ENCODE measurements around the gene LMF1. TPM values are rescaled to one million over a fixed set of nuclear protein-coding genes. Genes with fewer than 3 reads are reported as not detected.

Gene LMF1
- polyA plus RNA-seq, 1 donor from 2014 or later = 16.2 TPM

DNA sequence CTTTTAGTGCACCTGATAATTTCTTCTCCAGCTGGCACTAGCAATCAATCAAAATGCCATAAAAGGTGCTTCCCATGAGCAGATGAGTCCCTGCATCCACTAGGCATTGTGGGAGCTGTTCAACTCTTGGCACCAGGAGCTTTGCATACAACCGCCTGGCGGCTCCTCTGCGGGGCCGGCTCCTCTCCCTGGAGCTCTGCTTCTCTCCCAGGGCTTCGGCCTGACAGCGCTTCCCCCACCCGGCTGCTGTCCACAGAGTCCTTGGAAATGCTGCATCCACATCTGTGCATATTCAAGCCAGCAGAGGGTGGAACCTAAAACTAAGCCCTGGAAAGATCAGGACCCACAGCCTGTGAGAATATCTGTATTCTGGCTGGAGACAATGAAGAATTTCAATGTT lies 62.9 kb downstream of the LMF1 start:
- no peak overlapping the region for H3K4me2 ChIP-seq (ENCODE audit: low read length)
- no peaks in the 10 kb centered on the region for H3K9me3 ChIP-seq (ENCODE audit: low read length)
- H3K27ac ChIP-seq (ENCODE audit: low read length) = peak overlapping the region; percentile 75
- no peak overlapping the region for H2AFZ ChIP-seq (ENCODE audit: low read depth, low read length)
- H3F3A ChIP-seq (ENCODE audit: insufficient read depth, low read length, poor library complexity, severe bottlenecking) = no peaks in the 10 kb centered on the region
- peak; percentile 17 for TF ChIP-seq SMC3 (conservative IDR thresholded peaks at IDR 0.05; ENCODE audit: poor library complexity)
- TF ChIP-seq, protein P1, sequence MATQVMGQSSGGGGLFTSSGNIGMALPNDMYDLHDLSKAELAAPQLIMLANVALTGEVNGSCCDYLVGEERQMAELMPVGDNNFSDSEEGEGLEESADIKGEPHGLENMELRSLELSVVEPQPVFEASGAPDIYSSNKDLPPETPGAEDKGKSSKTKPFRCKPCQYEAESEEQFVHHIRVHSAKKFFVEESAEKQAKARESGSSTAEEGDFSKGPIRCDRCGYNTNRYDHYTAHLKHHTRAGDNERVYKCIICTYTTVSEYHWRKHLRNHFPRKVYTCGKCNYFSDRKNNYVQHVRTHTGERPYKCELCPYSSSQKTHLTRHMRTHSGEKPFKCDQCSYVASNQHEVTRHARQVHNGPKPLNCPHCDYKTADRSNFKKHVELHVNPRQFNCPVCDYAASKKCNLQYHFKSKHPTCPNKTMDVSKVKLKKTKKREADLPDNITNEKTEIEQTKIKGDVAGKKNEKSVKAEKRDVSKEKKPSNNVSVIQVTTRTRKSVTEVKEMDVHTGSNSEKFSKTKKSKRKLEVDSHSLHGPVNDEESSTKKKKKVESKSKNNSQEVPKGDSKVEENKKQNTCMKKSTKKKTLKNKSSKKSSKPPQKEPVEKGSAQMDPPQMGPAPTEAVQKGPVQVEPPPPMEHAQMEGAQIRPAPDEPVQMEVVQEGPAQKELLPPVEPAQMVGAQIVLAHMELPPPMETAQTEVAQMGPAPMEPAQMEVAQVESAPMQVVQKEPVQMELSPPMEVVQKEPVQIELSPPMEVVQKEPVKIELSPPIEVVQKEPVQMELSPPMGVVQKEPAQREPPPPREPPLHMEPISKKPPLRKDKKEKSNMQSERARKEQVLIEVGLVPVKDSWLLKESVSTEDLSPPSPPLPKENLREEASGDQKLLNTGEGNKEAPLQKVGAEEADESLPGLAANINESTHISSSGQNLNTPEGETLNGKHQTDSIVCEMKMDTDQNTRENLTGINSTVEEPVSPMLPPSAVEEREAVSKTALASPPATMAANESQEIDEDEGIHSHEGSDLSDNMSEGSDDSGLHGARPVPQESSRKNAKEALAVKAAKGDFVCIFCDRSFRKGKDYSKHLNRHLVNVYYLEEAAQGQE (IDR thresholded peaks at IDR 0.05; ENCODE audit: borderline replicate concordance) = no peak
- peak; percentile 15 for TF ChIP-seq RAD21 (conservative IDR thresholded peaks at IDR 0.05)
- no peak for TF ChIP-seq MXI1 (conservative IDR thresholded peaks at IDR 0.05; ENCODE audit: poor library complexity, severe bottlenecking)
- TF ChIP-seq TAF1 (IDR thresholded peaks at IDR 0.05; ENCODE audit: low read depth) = no peak
- peak; percentile 58 for TF ChIP-seq POLR2AphosphoS5 (IDR thresholded peaks at IDR 0.05)
- TF ChIP-seq, protein P2, sequence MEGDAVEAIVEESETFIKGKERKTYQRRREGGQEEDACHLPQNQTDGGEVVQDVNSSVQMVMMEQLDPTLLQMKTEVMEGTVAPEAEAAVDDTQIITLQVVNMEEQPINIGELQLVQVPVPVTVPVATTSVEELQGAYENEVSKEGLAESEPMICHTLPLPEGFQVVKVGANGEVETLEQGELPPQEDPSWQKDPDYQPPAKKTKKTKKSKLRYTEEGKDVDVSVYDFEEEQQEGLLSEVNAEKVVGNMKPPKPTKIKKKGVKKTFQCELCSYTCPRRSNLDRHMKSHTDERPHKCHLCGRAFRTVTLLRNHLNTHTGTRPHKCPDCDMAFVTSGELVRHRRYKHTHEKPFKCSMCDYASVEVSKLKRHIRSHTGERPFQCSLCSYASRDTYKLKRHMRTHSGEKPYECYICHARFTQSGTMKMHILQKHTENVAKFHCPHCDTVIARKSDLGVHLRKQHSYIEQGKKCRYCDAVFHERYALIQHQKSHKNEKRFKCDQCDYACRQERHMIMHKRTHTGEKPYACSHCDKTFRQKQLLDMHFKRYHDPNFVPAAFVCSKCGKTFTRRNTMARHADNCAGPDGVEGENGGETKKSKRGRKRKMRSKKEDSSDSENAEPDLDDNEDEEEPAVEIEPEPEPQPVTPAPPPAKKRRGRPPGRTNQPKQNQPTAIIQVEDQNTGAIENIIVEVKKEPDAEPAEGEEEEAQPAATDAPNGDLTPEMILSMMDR (IDR thresholded peaks at IDR 0.05; ENCODE audit: poor library complexity, severe bottlenecking) = peak; percentile 12
- no peak for TF ChIP-seq EZH2 (IDR thresholded peaks at IDR 0.05; ENCODE audit: borderline replicate concordance, insufficient read depth, low read length, poor library complexity, severe bottlenecking)
- peak; percentile 47 for TF ChIP-seq EP300 (conservative IDR thresholded peaks at IDR 0.05; ENCODE audit: poor library complexity, severe bottlenecking)
- H3K4me3 ChIP-seq (ENCODE audit: low read length) = no peak overlapping the region
- peak overlapping the region; percentile 25 for H3K9ac ChIP-seq (ENCODE audit: low read length)
- H4K20me1 ChIP-seq (ENCODE audit: insufficient read depth) = no peaks in the 10 kb centered on the region
- H3K36me3 ChIP-seq (ENCODE audit: insufficient read depth, low read length) = no peaks in the 10 kb centered on the region
- H3K79me2 ChIP-seq (replicated peaks; ENCODE audit: insufficient read depth, low read length) = no peaks in the 10 kb centered on the region
- H3K27me3 ChIP-seq (ENCODE audit: insufficient read depth, low read depth, low read length) = no peaks in the 10 kb centered on the region
- no peaks in the 10 kb centered on the region for H3K9me2 ChIP-seq (ENCODE audit: insufficient read depth, low read length)

DNA sequence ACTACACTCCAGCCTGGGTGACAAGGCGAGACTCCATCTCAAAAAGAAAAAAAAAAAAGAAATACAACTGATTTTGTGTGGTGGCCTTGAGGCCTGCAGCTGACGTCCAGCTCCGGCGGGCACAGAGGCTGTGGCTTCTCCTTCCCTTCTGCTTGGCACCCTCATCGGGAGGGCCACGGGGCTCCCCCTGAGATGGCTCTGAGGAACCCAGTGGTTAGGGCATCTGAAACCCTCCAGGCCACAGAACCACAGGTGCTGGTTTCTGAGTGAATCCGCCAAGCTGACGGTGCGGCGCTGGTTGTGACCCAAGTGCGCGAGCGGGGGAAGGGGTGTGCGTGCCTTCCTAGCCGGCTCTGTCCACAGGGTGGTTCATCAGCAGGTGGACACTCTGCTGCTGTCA lies 63.4 kb downstream of the LMF1 start:
- Histone ChIP-seq H3K79me2 (replicated peaks; ENCODE audit: insufficient read depth, low read length) (no peaks in the 10 kb centered on the region), H3K9me2 (ENCODE audit: insufficient read depth, low read length) (no peaks in the 10 kb centered on the region), H3K27ac (ENCODE audit: low read length) (peak overlapping the region; percentile 75), H3F3A (ENCODE audit: insufficient read depth, low read length, poor library complexity, severe bottlenecking) (no peaks in the 10 kb centered on the region), H3K36me3 (ENCODE audit: insufficient read depth, low read length) (no peaks in the 10 kb centered on the region), H3K9ac (ENCODE audit: low read length) (no peak overlapping the region), H3K4me2 (ENCODE audit: low read length) (no peak overlapping the region), H3K9me3 (ENCODE audit: low read length) (no peaks in the 10 kb centered on the region), H3K27me3 (ENCODE audit: insufficient read depth, low read depth, low read length) (no peaks in the 10 kb centered on the region), H4K20me1 (ENCODE audit: insufficient read depth) (no peaks in the 10 kb centered on the region), H3K4me3 (ENCODE audit: low read length) (no peak overlapping the region), H2AFZ (ENCODE audit: low read depth, low read length) (no peak overlapping the region)
- TF ChIP-seq EP300 (conservative IDR thresholded peaks at IDR 0.05; ENCODE audit: poor library complexity, severe bottlenecking) (no peak), MXI1 (conservative IDR thresholded peaks at IDR 0.05; ENCODE audit: poor library complexity, severe bottlenecking) (no peak)

DNA sequence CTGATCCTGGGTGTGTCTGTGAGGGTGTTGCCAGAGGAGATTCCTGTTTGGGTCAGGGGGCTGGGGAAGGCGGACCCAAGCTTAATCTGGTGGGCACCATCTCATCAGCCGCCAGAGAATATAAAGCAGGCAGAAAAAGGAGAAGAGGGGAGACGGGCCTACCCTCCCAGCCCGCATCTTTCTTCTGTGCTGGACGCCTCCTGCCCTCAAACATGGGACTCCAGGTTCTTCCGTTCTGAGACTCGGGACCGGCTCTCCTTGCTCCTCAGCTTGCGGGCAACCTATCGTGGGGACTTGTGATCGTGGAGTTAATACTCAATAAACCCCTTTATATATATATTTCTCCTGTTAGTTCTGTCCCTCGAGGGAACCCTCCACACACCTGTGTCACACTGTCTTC lies 64.5 kb downstream of the LMF1 start:
- no peaks in the 10 kb centered on the region for H3K36me3 ChIP-seq (ENCODE audit: insufficient read depth, low read length)
- H3K9me2 ChIP-seq (ENCODE audit: insufficient read depth, low read length) = no peaks in the 10 kb centered on the region
- no peak overlapping the region for H2AFZ ChIP-seq (ENCODE audit: low read depth, low read length)
- H3K9ac ChIP-seq (ENCODE audit: low read length) = no peak overlapping the region
- H3F3A ChIP-seq (ENCODE audit: insufficient read depth, low read length, poor library complexity, severe bottlenecking) = no peaks in the 10 kb centered on the region
- H3K79me2 ChIP-seq (replicated peaks; ENCODE audit: insufficient read depth, low read length) = no peaks in the 10 kb centered on the region
- no peak overlapping the region for H3K4me2 ChIP-seq (ENCODE audit: low read length)
- H4K20me1 ChIP-seq (ENCODE audit: insufficient read depth) = no peaks in the 10 kb centered on the region
- H3K4me3 ChIP-seq (ENCODE audit: low read length) = no peak overlapping the region
- no peaks in the 10 kb centered on the region for H3K9me3 ChIP-seq (ENCODE audit: low read length)
- TF ChIP-seq, protein P2 (IDR thresholded peaks at IDR 0.05; ENCODE audit: poor library complexity, severe bottlenecking) = no peak
- TF ChIP-seq TAF1 (IDR thresholded peaks at IDR 0.05; ENCODE audit: low read depth) = no peak
- no peak for TF ChIP-seq MXI1 (conservative IDR thresholded peaks at IDR 0.05; ENCODE audit: poor library complexity, severe bottlenecking)
- no peak for TF ChIP-seq POLR2AphosphoS5 (IDR thresholded peaks at IDR 0.05)
- no peak for TF ChIP-seq SMC3 (conservative IDR thresholded peaks at IDR 0.05; ENCODE audit: poor library complexity)
- no peak for TF ChIP-seq EZH2 (IDR thresholded peaks at IDR 0.05; ENCODE audit: borderline replicate concordance, insufficient read depth, low read length, poor library complexity, severe bottlenecking)
- TF ChIP-seq EP300 (conservative IDR thresholded peaks at IDR 0.05; ENCODE audit: poor library complexity, severe bottlenecking) = no peak
- TF ChIP-seq, protein P1 (IDR thresholded peaks at IDR 0.05; ENCODE audit: borderline replicate concordance) = no peak
- no peak for TF ChIP-seq RAD21 (conservative IDR thresholded peaks at IDR 0.05)
- no peak overlapping the region for H3K27ac ChIP-seq (ENCODE audit: low read length)
- no peaks in the 10 kb centered on the region for H3K27me3 ChIP-seq (ENCODE audit: insufficient read depth, low read depth, low read length)

All from neural cell (in vitro differentiated cells).